GM12864 (cell line): Measurements from ENCODE around the gene CCL7.

Experiments
- DNase-seq: peaks from one replicate; pipeline ENCODE4 v3.0.0-alpha.2; 2011; ENCODE audit warnings: low read depth
- H3K4me3 ChIP-seq: 2 replicates; pipeline ENCODE4 v1.5.1; 2011; ENCODE audit warnings: mild to moderate bottlenecking, low read depth, low read length, control low read depth
- TF ChIP-seq, protein P1 (sequence below): IDR thresholded peaks from 2 replicates; pipeline ENCODE4 v1.5.1; 2011; ENCODE audit warnings: low read depth, mild to moderate bottlenecking, moderate library complexity, low read length, control low read depth, inconsistent platforms; ENCODE audit errors: missing control alignments

Gene CCL7

DNA sequence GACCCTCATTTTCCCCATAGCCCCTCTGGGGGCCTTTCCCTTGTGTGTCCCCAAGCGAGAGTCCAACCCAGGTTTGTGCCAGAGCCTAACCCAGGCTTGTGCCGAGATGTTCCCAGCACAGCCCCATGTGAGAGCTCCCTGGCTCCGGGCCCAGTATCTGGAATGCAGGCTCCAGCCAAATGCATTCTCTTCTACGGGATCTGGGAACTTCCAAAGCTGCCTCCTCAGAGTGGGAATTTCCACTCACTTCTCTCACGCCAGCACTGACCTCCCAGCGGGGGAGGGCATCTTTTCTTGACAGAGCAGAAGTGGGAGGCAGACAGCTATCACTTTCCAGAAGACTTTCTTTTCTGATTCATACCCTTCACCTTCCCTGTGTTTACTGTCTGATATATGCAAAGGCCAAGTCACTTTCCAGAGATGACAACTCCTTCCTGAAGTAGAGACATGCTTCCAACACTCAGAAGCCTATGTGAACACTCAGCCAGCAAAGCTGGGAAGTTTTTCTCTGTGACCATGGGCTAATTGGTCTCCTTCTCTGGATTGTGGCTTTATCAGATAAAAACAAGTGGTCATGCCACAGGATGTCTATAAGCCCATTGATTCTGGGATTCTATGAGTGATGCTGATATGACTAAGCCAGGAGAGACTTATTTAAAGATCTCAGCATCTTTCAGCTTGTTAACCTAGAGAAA is 17.4 kb upstream of the CCL7 start:
- TF ChIP-seq, protein P1, sequence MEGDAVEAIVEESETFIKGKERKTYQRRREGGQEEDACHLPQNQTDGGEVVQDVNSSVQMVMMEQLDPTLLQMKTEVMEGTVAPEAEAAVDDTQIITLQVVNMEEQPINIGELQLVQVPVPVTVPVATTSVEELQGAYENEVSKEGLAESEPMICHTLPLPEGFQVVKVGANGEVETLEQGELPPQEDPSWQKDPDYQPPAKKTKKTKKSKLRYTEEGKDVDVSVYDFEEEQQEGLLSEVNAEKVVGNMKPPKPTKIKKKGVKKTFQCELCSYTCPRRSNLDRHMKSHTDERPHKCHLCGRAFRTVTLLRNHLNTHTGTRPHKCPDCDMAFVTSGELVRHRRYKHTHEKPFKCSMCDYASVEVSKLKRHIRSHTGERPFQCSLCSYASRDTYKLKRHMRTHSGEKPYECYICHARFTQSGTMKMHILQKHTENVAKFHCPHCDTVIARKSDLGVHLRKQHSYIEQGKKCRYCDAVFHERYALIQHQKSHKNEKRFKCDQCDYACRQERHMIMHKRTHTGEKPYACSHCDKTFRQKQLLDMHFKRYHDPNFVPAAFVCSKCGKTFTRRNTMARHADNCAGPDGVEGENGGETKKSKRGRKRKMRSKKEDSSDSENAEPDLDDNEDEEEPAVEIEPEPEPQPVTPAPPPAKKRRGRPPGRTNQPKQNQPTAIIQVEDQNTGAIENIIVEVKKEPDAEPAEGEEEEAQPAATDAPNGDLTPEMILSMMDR: no peak
- no peak for DNase-seq
- no peak overlapping the region for H3K4me3 ChIP-seq

DNA sequence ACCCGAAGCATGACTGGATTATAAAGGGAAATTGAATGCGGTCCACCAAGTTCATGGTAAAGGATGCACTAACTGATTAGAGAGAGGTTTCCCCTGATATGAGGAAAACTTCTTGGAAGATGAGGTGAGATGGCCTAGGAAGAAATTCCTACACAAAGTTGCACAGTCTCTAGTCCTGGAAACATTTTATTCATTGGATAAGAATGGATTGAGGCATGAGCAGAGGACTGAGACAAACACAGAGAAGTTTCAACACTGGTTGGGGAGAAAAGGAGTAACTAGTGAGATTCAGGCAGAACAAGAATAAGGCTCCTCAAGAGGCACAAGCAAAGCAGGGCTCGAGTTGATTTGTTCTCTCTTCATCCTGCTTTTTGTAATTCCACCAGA is 16.9 kb upstream of the CCL7 start:
- no peak for DNase-seq
- H3K4me3 ChIP-seq: no peak overlapping the region
- TF ChIP-seq, protein P1: no peak

DNA sequence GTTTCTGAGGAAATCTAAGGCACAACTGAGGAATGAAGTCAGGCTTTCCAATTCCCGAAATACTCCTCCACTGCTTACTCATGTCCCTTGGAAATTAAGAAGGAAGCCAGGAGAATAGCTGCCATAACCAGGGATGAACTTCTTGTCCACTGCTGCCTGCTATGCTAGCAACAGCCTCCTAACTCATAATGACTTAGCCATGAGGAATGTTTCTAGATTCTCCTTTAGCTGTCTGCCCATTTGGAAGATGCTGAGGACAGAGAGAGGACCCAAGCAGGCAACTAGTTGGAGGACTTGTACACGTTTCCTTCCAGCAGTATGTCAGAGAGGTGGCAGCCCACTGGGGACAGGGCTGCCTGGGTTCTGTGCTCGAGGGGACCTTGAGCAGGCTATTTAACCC is 15.9 kb upstream of the CCL7 start:
- TF ChIP-seq, protein P1: no peak
- no peak overlapping the region for H3K4me3 ChIP-seq
- DNase-seq: no peak

DNA sequence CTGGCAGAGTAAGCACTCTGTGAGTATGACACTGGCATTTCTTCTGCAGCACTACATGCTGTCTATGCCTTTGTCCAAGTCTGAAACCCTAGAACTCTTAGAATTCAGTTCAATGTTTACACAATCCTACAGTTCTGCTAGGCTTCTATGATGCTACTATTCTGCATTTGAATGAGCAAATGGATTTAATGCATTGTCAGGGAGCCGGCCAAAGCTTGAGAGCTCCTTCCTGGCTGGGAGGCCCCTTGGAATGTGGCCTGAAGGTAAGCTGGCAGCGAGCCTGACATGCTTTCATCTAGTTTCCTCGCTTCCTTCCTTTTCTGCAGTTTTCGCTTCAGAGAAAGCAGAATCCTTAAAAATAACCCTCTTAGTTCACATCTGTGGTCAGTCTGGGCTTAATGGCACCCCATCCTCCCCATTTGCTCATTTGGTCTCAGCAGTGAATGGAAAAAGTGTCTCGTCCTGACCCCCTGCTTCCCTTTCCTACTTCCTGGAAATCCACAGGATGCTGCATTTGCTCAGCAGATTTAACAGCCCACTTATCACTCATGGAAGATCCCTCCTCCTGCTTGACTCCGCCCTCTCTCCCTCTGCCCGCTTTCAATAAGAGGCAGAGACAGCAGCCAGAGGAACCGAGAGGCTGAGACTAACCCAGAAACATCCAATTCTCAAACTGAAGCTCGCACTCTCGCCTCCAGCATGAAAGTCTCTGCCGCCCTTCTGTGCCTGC is 15.2 kb upstream of the CCL7 start, which contains the start of gene CCL2:
Gene CCL2 (plus strand): TSS at position 635 of the 730 bp plus-strand sequence. CDS start 65 bp downstream, at position 700.
- TF ChIP-seq, protein P1: no peak
- no peak within 1 kb of the TSS for H3K4me3 ChIP-seq
- DNase-seq: no peak

DNA sequence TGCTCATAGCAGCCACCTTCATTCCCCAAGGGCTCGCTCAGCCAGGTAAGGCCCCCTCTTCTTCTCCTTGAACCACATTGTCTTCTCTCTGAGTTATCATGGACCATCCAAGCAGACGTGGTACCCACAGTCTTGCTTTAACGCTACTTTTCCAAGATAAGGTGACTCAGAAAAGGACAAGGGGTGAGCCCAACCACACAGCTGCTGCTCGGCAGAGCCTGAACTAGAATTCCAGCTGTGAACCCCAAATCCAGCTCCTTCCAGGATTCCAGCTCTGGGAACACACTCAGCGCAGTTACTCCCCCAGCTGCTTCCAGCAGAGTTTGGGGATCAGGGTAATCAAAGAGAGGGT is 14.7 kb upstream of the CCL7 start:
- TF ChIP-seq, protein P1: no peak
- no peak overlapping the region for H3K4me3 ChIP-seq
- no peak for DNase-seq

DNA sequence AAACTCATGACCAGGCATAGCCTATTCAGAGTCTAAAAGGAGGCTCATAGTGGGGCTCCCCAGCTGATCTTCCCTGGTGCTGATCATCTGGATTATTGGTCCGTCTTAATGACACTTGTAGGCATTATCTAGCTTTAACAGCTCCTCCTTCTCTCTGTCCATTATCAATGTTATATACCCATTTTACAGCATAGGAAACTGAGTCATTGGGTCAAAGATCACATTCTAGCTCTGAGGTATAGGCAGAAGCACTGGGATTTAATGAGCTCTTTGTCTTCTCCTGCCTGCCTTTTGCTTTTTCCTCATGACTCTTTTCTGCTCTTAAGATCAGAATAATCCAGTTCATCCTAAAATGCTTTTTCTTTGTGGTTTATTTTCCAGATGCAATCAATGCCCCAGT is 14.2 kb upstream of the CCL7 start:
- no peak for DNase-seq
- no peak overlapping the region for H3K4me3 ChIP-seq
- TF ChIP-seq, protein P1: no peak
